ENCODE results near the gene MBD3L1.

Gene MBD3L1

GRCh38 chr19:8884416-8884815, 52.2 kb downstream of the MBD3L1 start:
- DNase-seq, result no peak

DNA sequence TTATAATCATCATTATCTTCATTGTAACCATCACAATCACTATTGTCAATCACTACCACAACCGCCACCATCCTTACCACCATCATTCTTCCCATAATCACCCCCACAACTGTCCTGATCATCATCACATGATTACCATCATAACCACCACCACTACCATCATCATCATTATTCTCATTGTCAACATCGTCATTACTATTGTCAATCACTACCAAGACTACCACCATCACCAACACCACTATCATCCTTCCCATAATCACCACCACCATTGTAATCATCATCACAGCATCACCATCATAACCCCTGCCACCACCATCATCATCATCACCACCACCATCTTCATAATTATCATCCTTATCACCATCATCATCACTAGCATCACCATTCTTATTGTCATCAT, 55.2 kb downstream of the MBD3L1 start:
- DNase-seq, result no peak

GRCh38 chr19:8890260-8890659, 58.1 kb downstream of the MBD3L1 start:
- DNase-seq, result no peak

Data from stimulated activated CD4-positive, alpha-beta T cell treated with anti-CD3 and anti-CD28 coated beads, Interleukin-2, amount 100 ng/mL, for 24 hours (primary cell).